Right lobe of liver (tissue), 6 donors: Measurements from ENCODE around the gene GNB1L. TPM values are rescaled to one million over a fixed set of nuclear protein-coding genes. Genes with fewer than 3 reads are reported as not detected.

Source experiments
- ATAC-seq, 4 donors: fragments of 200-7000 bp; cut with Tn5 transposase; one replicate each; pipeline ENCODE4 v1.9.1; 2020; ENCODE audit warnings: mild to moderate bottlenecking in 4 of 4, moderate library complexity in 4 of 4
- DNase-seq, 3 donors: peaks; one replicate each; pipeline ENCODE4 v3.0.0-alpha.2; 2020
- H3K27ac ChIP-seq, 3 donors: fragments of 200-600 bp; one replicate each; pipeline ENCODE4 v1.8.0; 2022
- H3K27me3 ChIP-seq, 2 donors: fragments of 200-600 bp; one replicate each; pipeline ENCODE4 v1.8.0; 2022
- H3K36me3 ChIP-seq, 4 donors: fragments of 200-600 bp; sonication (generic) in 1 of 4; one replicate each; pipeline versions ENCODE4 v1.5.1 to v1.8.0; 2017 to 2022; ENCODE audit warnings: control low read depth in 1 of 4
- H3K4me1 ChIP-seq, 4 donors: fragments of 200-600 bp; sonication (generic) in 1 of 4; one replicate each; pipeline versions ENCODE4 v1.5.1 to v1.8.0; 2017 to 2022; ENCODE audit warnings: control low read depth in 1 of 4
- H3K4me3 ChIP-seq, 3 donors: fragments of 200-600 bp; one replicate each; pipeline ENCODE4 v1.8.0; 2022
- H3K9me3 ChIP-seq, 4 donors: fragments of 200-600 bp; sonication (generic) in 1 of 4; one replicate each; pipeline versions ENCODE4 v1.5.1 to v1.8.0; 2017 to 2022; ENCODE audit warnings: control low read depth in 1 of 4
- CTCF ChIP-seq, 4 donors: fragments of 200-600 bp in 3 of 4; fragments of 450-650 bp in 1 of 4; IDR thresholded peaks; one replicate each; pipeline versions ENCODE4 v1.5.1 to v1.8.0; 2016 to 2022; ENCODE audit warnings: antibody characterized with exemption in 4 of 4, mild to moderate bottlenecking in 2 of 4
- POLR2A ChIP-seq: fragments of 450-650 bp; IDR thresholded peaks from one replicate; pipeline ENCODE4 v1.6.1; 2017; ENCODE audit warnings: antibody characterized with exemption, mild to moderate bottlenecking
- WGBS: methylation state at CpG from one replicate; pipeline ENCODE4 v1.1.6; 2018; ENCODE audit warnings: low coverage, low lambda C conversion rate; ENCODE audit not compliant: insufficient coverage; ENCODE audit errors: missing lambda C conversion rate; 5-methylcytosine and 5-hydroxymethylcytosine counted together
- intact Hi-C, 2 donors: fragments of 100-400 bp; cut with DNase I; formaldehyde crosslinking; loops; one replicate each; pipeline versions ENCODE4 v1.11.2 to v1.14.1; 2022
- total RNA-seq, 6 experiments: library from RNA; depleted of rRNA in 2 of 6; stranded (reverse); fragments of >200 nt in 2 of 6; fragmentation: NEBNext Ultra II Directional in 3 of 6; extraction: Animal tissue kit (Norgen Biotek cat#: 25700) in 3 of 6; gene quantifications; one replicate each; pipeline versions ENCODE4 v1.1.0 to v1.2.4, GENCODE V29; 2016 to 2023
- donor health status: DM: no; HTN: yes; CAD: no.
- donor health status: DM: no; HTN: no; CAD: no.
- donor health status: DM: no; HTN: no; CAD: no.
- donor health status: DM: no; HTN: yes; CAD: no.
- donor health status: DM: no; HTN: yes; CAD: no.

The GNB1L gene
- total RNA-seq, 6 experiments from 2014 or later: 1.4 to 3.2 (median 2.7) TPM

DNA sequence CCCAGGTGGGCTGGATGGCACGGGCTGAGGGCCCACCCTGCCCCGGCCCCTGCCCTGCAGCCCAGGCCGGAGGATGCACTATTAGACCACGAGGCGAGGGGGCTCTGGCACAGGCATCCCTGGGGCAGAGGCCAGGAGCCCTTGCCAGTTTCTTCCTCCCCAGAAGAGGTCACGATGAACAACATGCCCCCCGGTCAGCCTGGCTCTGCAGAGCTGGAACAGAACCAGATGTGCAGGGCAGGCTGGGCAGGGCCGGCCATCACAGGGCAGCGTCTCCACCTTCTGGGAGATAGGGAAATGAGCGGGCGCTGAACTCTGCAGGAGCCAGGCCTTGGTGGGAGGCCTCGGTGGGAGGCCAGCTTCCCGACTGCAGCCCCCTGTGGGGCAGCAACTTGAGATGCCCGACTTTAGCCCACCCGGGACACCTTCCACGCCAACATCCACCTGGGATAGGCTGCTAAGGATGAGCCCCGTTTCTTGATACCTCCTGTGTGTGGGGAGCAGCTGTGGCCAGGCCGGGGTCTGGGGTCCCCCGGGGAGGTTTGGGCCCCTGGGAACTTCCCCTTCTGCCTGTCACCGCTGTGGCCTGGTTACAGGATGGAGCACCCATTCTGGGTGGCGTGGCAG lies 21.8 kb upstream of the GNB1L start:
- intact Hi-C loops: loop anchor here in 1 of 2 donors (10.0 kb wide), 1 partner anchor 122 kb away; no protein-coding TSS in a partner anchor
- Histone ChIP-seq H3K27me3 (no peaks in the 10 kb centered on the region), H3K36me3 (no peaks in the 10 kb centered on the region), H3K4me1 (no peaks in the 10 kb centered on the region), H3K27ac (no peak overlapping the region), H3K4me3 (no peak overlapping the region), H3K9me3 (no peaks in the 10 kb centered on the region)
- DNase-seq (peak in 2 of 3 donors; percentile 14 to 52), ATAC-seq (no peak)
- no peak for TF ChIP-seq CTCF (IDR thresholded peaks at IDR 0.05)
- no peak for TF ChIP-seq POLR2A
- 75% methylated on average over 2 of the region's 21 CpGs for WGBS

- Histone ChIP-seq H3K27me3 (no peaks in the 10 kb centered on the region), H3K27ac (no peak overlapping the region), H3K9me3 (no peaks in the 10 kb centered on the region), H3K4me1 (no peaks in the 10 kb centered on the region), H3K4me3 (no peak overlapping the region), H3K36me3 (no peaks in the 10 kb centered on the region)
- TF ChIP-seq CTCF (IDR thresholded peaks at IDR 0.05): no peak
- no peak for TF ChIP-seq POLR2A
- WGBS: 80% methylated on average over 1 of the region's 23 CpGs
- peak in 2 of 3 donors; percentile 14 to 55 for DNase-seq
- intact Hi-C loops: loop anchor here in 1 of 2 donors (10.0 kb wide), 1 partner anchor 121 kb away; no protein-coding TSS in a partner anchor
- no peak for ATAC-seq
Measured at GRCh38 chr22:19875531-19876313, 21.0 kb upstream of the GNB1L start.

DNA sequence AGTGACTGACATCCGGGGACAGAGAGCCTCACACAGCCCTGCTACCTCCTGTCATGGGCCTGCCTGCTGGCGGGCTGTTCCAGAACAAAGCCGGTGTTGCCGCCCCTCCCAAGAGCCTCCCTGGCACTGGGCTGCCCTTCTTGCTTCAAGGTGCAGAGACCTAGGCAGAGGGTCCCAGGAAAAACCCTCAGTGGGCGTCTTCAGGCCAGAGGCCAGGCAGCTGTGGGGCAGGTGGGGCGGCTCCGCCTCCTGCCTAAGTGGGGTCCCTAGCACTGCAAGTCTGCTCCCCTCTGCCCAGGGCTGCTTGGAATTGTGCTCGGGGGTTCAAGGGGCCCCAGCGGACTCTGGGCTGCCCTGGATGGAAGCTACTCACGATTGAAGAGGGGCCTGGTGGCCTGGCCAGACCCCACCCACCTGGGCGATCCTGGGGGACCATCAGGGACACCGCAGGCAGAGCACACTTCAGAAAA lies 20.4 kb upstream of the GNB1L start:
- Histone ChIP-seq H3K9me3 (no peaks in the 10 kb centered on the region), H3K4me3 (no peak overlapping the region), H3K36me3 (no peaks in the 10 kb centered on the region), H3K4me1 (no peaks in the 10 kb centered on the region), H3K27me3 (no peaks in the 10 kb centered on the region), H3K27ac (no peak overlapping the region)
- ATAC-seq: no peak
- DNase-seq: peak in 2 of 3 donors; percentile 15 to 43
- intact Hi-C loops: loop anchor here in 1 of 2 donors (10.0 kb wide), 1 partner anchor 120 kb away; no protein-coding TSS in a partner anchor
- TF ChIP-seq POLR2A (no peak), CTCF (IDR thresholded peaks at IDR 0.05) (no peak)
- WGBS: no CpG with 5 or more reads among the region's 12 CpGs

GRCh38 chr22:19874307-19875060 lies 19.8 kb upstream of the GNB1L start:
- no peak overlapping the region for H3K27ac ChIP-seq
- intact Hi-C loops: loop anchor here in 1 of 2 donors (10.0 kb wide), 1 partner anchor 120 kb away; no protein-coding TSS in a partner anchor
- TF ChIP-seq CTCF (IDR thresholded peaks at IDR 0.05): no peak
- TF ChIP-seq POLR2A: no peak
- H3K4me1 ChIP-seq: no peaks in the 10 kb centered on the region
- no peaks in the 10 kb centered on the region for H3K27me3 ChIP-seq
- H3K36me3 ChIP-seq: no peaks in the 10 kb centered on the region
- no peaks in the 10 kb centered on the region for H3K9me3 ChIP-seq
- WGBS: no CpG with 5 or more reads among the region's 27 CpGs
- DNase-seq: peak in 1 of 3 donors; percentile 15
- no peak overlapping the region for H3K4me3 ChIP-seq
- ATAC-seq: no peak
